GM23248 (cell line): ENCODE results near the gene COL6A3.

Experiments
- EZH2 ChIP-seq: fragments of 200-600 bp; sonication (generic); IDR thresholded peaks from 2 replicates; pipeline ENCODE4 v1.6.1; 2018; ENCODE audit warnings: antibody characterized with exemption, mild to moderate bottlenecking; ENCODE audit not compliant: insufficient read depth, poor library complexity, severe bottlenecking
- EZH2phosphoT487 ChIP-seq: fragments of 200-600 bp; sonication (generic); IDR thresholded peaks from 2 replicates; pipeline ENCODE4 v1.6.1; 2018; ENCODE audit warnings: antibody characterized with exemption, moderate library complexity, mild to moderate bottlenecking, low read depth; ENCODE audit not compliant: insufficient read depth

GRCh38 chr2:237384672-237385020, 29.3 kb downstream of the COL6A3 start:
- TF ChIP-seq EZH2phosphoT487: no peak
- no peak for TF ChIP-seq EZH2
